ENCODE results near the gene FRAS1. TPM values are rescaled to one million over a fixed set of nuclear protein-coding genes. Genes with fewer than 3 reads are reported as not detected.

Gene FRAS1
- polyA plus RNA-seq, 1 donor from 2014 or later: 2.8 TPM

DNA sequence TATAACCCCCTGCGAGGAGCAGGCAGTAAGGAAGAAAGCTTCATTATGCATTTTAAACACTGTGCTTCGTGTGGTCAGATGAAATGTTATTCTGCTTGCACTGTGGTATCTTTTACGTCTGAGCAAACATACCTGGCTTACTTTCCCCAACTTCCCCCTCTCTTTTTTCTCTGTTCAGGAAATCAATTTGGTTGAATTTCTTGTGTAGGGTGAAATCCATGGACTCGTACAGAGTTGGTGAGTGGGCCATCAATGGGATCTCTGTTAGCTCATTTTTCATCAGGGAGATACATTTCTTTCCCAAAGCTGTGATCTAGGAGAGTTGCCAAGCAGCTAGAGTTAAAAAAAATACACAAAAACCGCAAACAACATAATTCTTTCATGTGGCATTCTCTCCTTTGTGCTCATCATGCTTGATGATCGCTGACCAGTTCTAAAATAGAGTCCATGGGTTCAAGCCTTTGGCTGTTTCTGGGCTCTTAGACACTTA, 98.5 kb downstream of the FRAS1 start:
- H2AFZ ChIP-seq (ENCODE audit: low read depth, low read length): no peak overlapping the region
- no peaks in the 10 kb centered on the region for H3F3A ChIP-seq (ENCODE audit: insufficient read depth, low read length, poor library complexity, severe bottlenecking)
- H3K9me3 ChIP-seq (ENCODE audit: low read length): no peaks in the 10 kb centered on the region
- TF ChIP-seq EZH2 (IDR thresholded peaks at IDR 0.05; ENCODE audit: borderline replicate concordance, insufficient read depth, low read length, poor library complexity, severe bottlenecking) (no peak), MXI1 (conservative IDR thresholded peaks at IDR 0.05; ENCODE audit: poor library complexity, severe bottlenecking) (no peak), SMC3 (conservative IDR thresholded peaks at IDR 0.05; ENCODE audit: poor library complexity) (no peak), EP300 (conservative IDR thresholded peaks at IDR 0.05; ENCODE audit: poor library complexity, severe bottlenecking) (no peak), POLR2AphosphoS5 (IDR thresholded peaks at IDR 0.05) (no peak)
- TF ChIP-seq, protein P1, sequence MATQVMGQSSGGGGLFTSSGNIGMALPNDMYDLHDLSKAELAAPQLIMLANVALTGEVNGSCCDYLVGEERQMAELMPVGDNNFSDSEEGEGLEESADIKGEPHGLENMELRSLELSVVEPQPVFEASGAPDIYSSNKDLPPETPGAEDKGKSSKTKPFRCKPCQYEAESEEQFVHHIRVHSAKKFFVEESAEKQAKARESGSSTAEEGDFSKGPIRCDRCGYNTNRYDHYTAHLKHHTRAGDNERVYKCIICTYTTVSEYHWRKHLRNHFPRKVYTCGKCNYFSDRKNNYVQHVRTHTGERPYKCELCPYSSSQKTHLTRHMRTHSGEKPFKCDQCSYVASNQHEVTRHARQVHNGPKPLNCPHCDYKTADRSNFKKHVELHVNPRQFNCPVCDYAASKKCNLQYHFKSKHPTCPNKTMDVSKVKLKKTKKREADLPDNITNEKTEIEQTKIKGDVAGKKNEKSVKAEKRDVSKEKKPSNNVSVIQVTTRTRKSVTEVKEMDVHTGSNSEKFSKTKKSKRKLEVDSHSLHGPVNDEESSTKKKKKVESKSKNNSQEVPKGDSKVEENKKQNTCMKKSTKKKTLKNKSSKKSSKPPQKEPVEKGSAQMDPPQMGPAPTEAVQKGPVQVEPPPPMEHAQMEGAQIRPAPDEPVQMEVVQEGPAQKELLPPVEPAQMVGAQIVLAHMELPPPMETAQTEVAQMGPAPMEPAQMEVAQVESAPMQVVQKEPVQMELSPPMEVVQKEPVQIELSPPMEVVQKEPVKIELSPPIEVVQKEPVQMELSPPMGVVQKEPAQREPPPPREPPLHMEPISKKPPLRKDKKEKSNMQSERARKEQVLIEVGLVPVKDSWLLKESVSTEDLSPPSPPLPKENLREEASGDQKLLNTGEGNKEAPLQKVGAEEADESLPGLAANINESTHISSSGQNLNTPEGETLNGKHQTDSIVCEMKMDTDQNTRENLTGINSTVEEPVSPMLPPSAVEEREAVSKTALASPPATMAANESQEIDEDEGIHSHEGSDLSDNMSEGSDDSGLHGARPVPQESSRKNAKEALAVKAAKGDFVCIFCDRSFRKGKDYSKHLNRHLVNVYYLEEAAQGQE (IDR thresholded peaks at IDR 0.05; ENCODE audit: borderline replicate concordance): no peak
- TF ChIP-seq, protein P2, sequence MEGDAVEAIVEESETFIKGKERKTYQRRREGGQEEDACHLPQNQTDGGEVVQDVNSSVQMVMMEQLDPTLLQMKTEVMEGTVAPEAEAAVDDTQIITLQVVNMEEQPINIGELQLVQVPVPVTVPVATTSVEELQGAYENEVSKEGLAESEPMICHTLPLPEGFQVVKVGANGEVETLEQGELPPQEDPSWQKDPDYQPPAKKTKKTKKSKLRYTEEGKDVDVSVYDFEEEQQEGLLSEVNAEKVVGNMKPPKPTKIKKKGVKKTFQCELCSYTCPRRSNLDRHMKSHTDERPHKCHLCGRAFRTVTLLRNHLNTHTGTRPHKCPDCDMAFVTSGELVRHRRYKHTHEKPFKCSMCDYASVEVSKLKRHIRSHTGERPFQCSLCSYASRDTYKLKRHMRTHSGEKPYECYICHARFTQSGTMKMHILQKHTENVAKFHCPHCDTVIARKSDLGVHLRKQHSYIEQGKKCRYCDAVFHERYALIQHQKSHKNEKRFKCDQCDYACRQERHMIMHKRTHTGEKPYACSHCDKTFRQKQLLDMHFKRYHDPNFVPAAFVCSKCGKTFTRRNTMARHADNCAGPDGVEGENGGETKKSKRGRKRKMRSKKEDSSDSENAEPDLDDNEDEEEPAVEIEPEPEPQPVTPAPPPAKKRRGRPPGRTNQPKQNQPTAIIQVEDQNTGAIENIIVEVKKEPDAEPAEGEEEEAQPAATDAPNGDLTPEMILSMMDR (IDR thresholded peaks at IDR 0.05; ENCODE audit: poor library complexity, severe bottlenecking): no peak
- no peak overlapping the region for H3K4me3 ChIP-seq (ENCODE audit: low read length)
- H3K9ac ChIP-seq (ENCODE audit: low read length): no peak overlapping the region
- H3K9me2 ChIP-seq (ENCODE audit: insufficient read depth, low read length): no peaks in the 10 kb centered on the region
- H3K27me3 ChIP-seq (ENCODE audit: insufficient read depth, low read depth, low read length): no peaks in the 10 kb centered on the region
- H3K4me2 ChIP-seq (ENCODE audit: low read length): no peak overlapping the region
- H3K79me2 ChIP-seq (replicated peaks; ENCODE audit: insufficient read depth, low read length): no peaks in the 10 kb centered on the region
- H4K20me1 ChIP-seq (ENCODE audit: insufficient read depth): no peaks in the 10 kb centered on the region
- no peaks in the 10 kb centered on the region for H3K36me3 ChIP-seq (ENCODE audit: insufficient read depth, low read length)
- H3K27ac ChIP-seq (ENCODE audit: low read length): no peak overlapping the region

DNA sequence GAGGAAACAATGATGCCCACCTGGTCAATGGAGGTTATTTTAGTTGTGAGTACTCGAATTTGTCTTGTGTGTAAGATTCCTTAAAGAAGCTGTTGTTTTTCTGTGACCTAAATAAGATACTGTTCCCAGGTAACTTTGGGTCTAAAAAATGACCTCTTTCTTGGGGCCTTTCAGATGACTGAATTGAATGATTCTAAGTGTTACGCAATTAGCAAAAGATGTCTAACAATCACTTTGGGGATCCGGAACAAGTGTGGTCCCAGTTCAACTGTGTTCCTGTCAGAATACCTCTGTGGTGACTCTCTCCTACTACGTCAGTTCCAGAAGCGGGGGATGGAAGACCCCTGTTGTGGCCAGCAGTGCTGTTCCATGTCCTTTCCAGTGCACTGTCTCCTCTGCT, 99.4 kb downstream of the FRAS1 start:
- TF ChIP-seq EP300 (conservative IDR thresholded peaks at IDR 0.05; ENCODE audit: poor library complexity, severe bottlenecking) (no peak), SMC3 (conservative IDR thresholded peaks at IDR 0.05; ENCODE audit: poor library complexity) (no peak), EZH2 (IDR thresholded peaks at IDR 0.05; ENCODE audit: borderline replicate concordance, insufficient read depth, low read length, poor library complexity, severe bottlenecking) (no peak), POLR2AphosphoS5 (IDR thresholded peaks at IDR 0.05) (no peak), TAF1 (IDR thresholded peaks at IDR 0.05; ENCODE audit: low read depth) (no peak), MXI1 (conservative IDR thresholded peaks at IDR 0.05; ENCODE audit: poor library complexity, severe bottlenecking) (no peak), RAD21 (conservative IDR thresholded peaks at IDR 0.05) (no peak)
- TF ChIP-seq, protein P1 (IDR thresholded peaks at IDR 0.05; ENCODE audit: borderline replicate concordance): no peak
- TF ChIP-seq, protein P2 (IDR thresholded peaks at IDR 0.05; ENCODE audit: poor library complexity, severe bottlenecking): no peak
- H4K20me1 ChIP-seq (ENCODE audit: insufficient read depth): no peaks in the 10 kb centered on the region
- H3K4me2 ChIP-seq (ENCODE audit: low read length): no peak overlapping the region
- no peak overlapping the region for H3K27ac ChIP-seq (ENCODE audit: low read length)
- H2AFZ ChIP-seq (ENCODE audit: low read depth, low read length): no peak overlapping the region
- no peak overlapping the region for H3K9ac ChIP-seq (ENCODE audit: low read length)
- H3K79me2 ChIP-seq (replicated peaks; ENCODE audit: insufficient read depth, low read length): no peaks in the 10 kb centered on the region
- no peak overlapping the region for H3K4me3 ChIP-seq (ENCODE audit: low read length)
- no peaks in the 10 kb centered on the region for H3K36me3 ChIP-seq (ENCODE audit: insufficient read depth, low read length)
- no peaks in the 10 kb centered on the region for H3K9me3 ChIP-seq (ENCODE audit: low read length)
- H3K27me3 ChIP-seq (ENCODE audit: insufficient read depth, low read depth, low read length): no peaks in the 10 kb centered on the region
- no peaks in the 10 kb centered on the region for H3F3A ChIP-seq (ENCODE audit: insufficient read depth, low read length, poor library complexity, severe bottlenecking)
- H3K9me2 ChIP-seq (ENCODE audit: insufficient read depth, low read length): no peaks in the 10 kb centered on the region

Data from neural cell (in vitro differentiated cells).